Natural killer cell (primary cell): Measurements from ENCODE around the gene JPH4. TPM values are rescaled to one million over a fixed set of nuclear protein-coding genes. Genes with fewer than 3 reads are reported as not detected.

Experiments used
- ATAC-seq, 3 donors: fragments of 150-1000 bp in 2 of 3; fragments of 200-7000 bp in 1 of 3; cut with Tn5 transposase; 1 replicate in 1 of 3; 2 replicates in 2 of 3; pipeline ENCODE4 v1.10.0; 2021; ENCODE audit warnings: mild to moderate bottlenecking in 2 of 3, moderate library complexity in 2 of 3
- DNase-seq, 2 donors: peaks; one replicate each; pipeline versions ENCODE4 v3.0.0 to v3.0.0-alpha.2; 2013 to 2021; ENCODE audit warnings: mixed read lengths in 1 of 2
- H3K27ac ChIP-seq: one replicate; pipeline ENCODE4 v1.5.1; 2013; ENCODE audit warnings: mild to moderate bottlenecking, low read length
- H3K27me3 ChIP-seq: one replicate; pipeline ENCODE4 v1.6.1; 2013; ENCODE audit warnings: low read length; ENCODE audit not compliant: control insufficient read depth, insufficient read depth
- H3K36me3 ChIP-seq: one replicate; pipeline ENCODE4 v1.6.1; 2013; ENCODE audit warnings: low read length; ENCODE audit not compliant: control insufficient read depth, insufficient read depth
- H3K4me1 ChIP-seq: one replicate; pipeline ENCODE4 v1.6.1; 2013; ENCODE audit warnings: low read length; ENCODE audit not compliant: control insufficient read depth, insufficient read depth
- H3K4me3 ChIP-seq: one replicate; pipeline ENCODE4 v1.5.1; 2013; ENCODE audit warnings: low read length
- H3K9me3 ChIP-seq: one replicate; pipeline ENCODE4 v1.6.1; 2013; ENCODE audit warnings: low read length; ENCODE audit not compliant: control insufficient read depth, insufficient read depth
- H3K27ac Mint-ChIP-seq, 2 donors: one replicate each; pipeline ENCODE4 v1.8.0; 2022; ENCODE audit warnings: mild to moderate bottlenecking in 2 of 2, mixed read lengths in 2 of 2, moderate library complexity in 1 of 2
- H3K27me3 Mint-ChIP-seq, 2 donors: one replicate each; pipeline ENCODE4 v1.8.0; 2022; ENCODE audit warnings: low read depth in 2 of 2, mixed read lengths in 2 of 2
- H3K36me3 Mint-ChIP-seq: one replicate; pipeline ENCODE4 v1.8.0; 2022; ENCODE audit warnings: mixed read lengths
- H3K4me1 Mint-ChIP-seq, 2 donors: one replicate each; pipeline ENCODE4 v1.8.0; 2022; ENCODE audit warnings: mixed read lengths in 2 of 2
- H3K4me3 Mint-ChIP-seq: one replicate; pipeline ENCODE4 v1.8.0; 2022; ENCODE audit warnings: mild to moderate bottlenecking, moderate library complexity, mixed read lengths
- H3K9me3 Mint-ChIP-seq, 2 donors: one replicate each; pipeline ENCODE4 v1.8.0; 2022; ENCODE audit warnings: mixed read lengths in 2 of 2
- WGBS: methylation state at CpG from one replicate; pipeline ENCODE4 v1.1.7; 2013; ENCODE audit warnings: missing lambda C conversion rate; ENCODE audit not compliant: insufficient coverage; 5-methylcytosine and 5-hydroxymethylcytosine counted together
- intact Hi-C: fragments of 100-400 bp; cut with micrococcal nuclease; formaldehyde crosslinking; loops from one replicate; pipeline ENCODE4 v1.14.2; 2022
- total RNA-seq, 4 donors: library from RNA; stranded (reverse); fragments of 120-200 nt in 1 of 4; gene quantifications; one replicate each; pipeline versions ENCODE4 v1.2.3 to v1.2.4, GENCODE V29; 2013 to 2022
- TF ChIP-seq, protein P1 (sequence below): fragments of 200-600 bp; IDR thresholded peaks from one replicate; pipeline ENCODE4 v1.8.0; 2022; ENCODE audit warnings: antibody characterized with exemption

JPH4 gene
- total RNA-seq, 3 donors from 2014 or later (not counting 1 experiment from before 2014, with no cell fraction given): 0.25 TPM; not detected in 2

DNA sequence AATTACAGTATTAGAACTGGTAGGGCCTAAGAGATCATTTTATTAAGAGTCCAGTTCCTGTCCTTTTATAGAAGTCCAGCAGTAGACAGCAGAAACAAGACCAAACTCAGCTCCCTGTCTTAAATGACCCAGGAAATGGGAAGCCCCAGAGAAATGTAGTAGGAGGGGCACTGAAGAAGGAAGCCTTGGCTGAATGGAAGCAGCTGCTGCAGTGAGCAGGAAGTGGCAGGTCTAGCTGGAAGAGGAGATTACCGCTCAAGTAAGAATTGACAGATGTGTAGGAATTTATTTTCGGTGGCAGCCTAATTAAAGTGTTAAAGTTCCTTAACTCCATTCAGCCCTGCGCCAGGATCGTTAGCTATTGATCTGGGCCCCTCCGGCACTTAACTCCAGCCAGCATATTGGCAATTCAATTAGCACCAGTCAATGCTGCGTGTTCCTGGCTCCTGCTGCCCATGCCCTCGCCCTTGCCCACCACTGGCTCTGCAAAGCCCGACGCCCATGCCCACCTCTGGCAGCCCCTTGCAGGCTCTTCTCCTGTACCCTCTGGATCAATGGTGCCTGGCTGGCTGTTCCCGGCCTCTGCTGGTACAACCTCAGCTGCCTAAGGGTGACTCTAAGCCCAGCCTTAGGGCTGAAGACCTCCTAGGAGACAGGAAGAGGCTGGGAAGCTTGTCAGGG is 48.1 kb downstream of the JPH4 start:
- 64% methylated on average over 10 of the region's 10 CpGs for WGBS
- no peak overlapping the region for H3K27ac ChIP-seq

DNA sequence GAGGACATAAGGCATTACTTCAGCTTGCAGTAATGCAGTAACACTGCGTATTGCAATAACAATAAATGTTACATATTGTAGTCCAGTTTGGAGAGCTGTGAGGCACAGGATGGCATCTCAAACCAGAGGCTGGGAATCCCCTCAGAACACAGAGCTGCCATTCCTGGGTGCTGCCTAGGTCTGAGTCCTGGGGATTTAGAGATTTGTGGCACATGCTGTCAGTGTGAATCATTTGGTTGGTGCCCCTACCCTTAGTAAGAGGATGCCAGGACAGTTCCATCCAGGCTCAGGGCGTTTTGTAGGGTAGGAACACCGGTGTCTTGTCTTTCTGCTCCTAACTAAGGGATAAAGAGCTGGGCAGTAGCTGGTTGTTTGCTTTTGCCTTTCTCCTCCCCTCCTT is 49.6 kb downstream of the JPH4 start:
- H3K36me3 Mint-ChIP-seq: no peaks in the 10 kb centered on the region
- H3K4me3 Mint-ChIP-seq: no peak overlapping the region
- H3K36me3 ChIP-seq: no peaks in the 10 kb centered on the region
- peak overlapping the region in 1 of 2 donors; percentile 64 for H3K27ac Mint-ChIP-seq
- H3K27ac ChIP-seq: no peak overlapping the region
- intact Hi-C loops: no loop called here
- no peaks in the 10 kb centered on the region for H3K9me3 ChIP-seq
- WGBS: 83% methylated on average over 2 of the region's 3 CpGs
- no peaks in the 10 kb centered on the region for H3K27me3 ChIP-seq
- TF ChIP-seq, protein P1, sequence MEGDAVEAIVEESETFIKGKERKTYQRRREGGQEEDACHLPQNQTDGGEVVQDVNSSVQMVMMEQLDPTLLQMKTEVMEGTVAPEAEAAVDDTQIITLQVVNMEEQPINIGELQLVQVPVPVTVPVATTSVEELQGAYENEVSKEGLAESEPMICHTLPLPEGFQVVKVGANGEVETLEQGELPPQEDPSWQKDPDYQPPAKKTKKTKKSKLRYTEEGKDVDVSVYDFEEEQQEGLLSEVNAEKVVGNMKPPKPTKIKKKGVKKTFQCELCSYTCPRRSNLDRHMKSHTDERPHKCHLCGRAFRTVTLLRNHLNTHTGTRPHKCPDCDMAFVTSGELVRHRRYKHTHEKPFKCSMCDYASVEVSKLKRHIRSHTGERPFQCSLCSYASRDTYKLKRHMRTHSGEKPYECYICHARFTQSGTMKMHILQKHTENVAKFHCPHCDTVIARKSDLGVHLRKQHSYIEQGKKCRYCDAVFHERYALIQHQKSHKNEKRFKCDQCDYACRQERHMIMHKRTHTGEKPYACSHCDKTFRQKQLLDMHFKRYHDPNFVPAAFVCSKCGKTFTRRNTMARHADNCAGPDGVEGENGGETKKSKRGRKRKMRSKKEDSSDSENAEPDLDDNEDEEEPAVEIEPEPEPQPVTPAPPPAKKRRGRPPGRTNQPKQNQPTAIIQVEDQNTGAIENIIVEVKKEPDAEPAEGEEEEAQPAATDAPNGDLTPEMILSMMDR: no peak
- H3K4me1 Mint-ChIP-seq: no peaks in the 10 kb centered on the region
- peaks cover 0 to 2% of the 10 kb centered on the region in 2 donors for H3K27me3 Mint-ChIP-seq
- ATAC-seq (no peak), DNase-seq (no peak)
- no peaks in the 10 kb centered on the region for H3K9me3 Mint-ChIP-seq
- H3K4me1 ChIP-seq: no peaks in the 10 kb centered on the region
- H3K4me3 ChIP-seq: no peak overlapping the region

More for the DNA sequence above, 48.1 kb downstream of the JPH4 start:
- peak overlapping the region in 1 of 2 donors; percentile 44 for H3K27ac Mint-ChIP-seq
- H3K4me1 Mint-ChIP-seq: no peaks in the 10 kb centered on the region
- no peaks in the 10 kb centered on the region for H3K36me3 Mint-ChIP-seq
- Histone ChIP-seq H3K4me3 (no peak overlapping the region), H3K36me3 (no peaks in the 10 kb centered on the region), H3K27me3 (no peaks in the 10 kb centered on the region), H3K4me1 (no peaks in the 10 kb centered on the region), H3K9me3 (no peaks in the 10 kb centered on the region)
- H3K4me3 Mint-ChIP-seq: no peak overlapping the region
- DNase-seq (no peak), ATAC-seq (no peak)
- TF ChIP-seq, protein P1: no peak
- intact Hi-C loops: no loop called here
- no peaks in the 10 kb centered on the region for H3K9me3 Mint-ChIP-seq
- peaks cover 0 to 2% of the 10 kb centered on the region in 2 donors for H3K27me3 Mint-ChIP-seq

DNA sequence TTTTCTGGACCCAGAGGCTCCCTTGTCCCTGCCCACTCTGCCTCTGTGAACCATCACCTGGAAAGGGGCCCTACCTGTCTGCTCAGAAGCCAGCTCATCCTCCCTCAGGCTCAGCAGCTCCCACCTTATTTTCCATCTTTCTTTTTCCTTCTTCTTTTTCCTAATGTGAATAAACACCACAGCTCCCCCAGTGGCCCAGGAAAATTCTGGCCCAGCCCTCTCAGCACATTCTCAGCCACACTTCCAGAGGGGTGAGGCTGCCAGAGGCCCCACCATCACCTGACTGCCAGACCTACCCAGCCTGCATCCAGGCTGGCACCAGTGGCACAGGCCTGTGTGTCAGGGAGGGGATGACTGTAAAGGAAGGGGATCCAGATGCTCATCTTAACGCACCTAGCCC is 50.0 kb downstream of the JPH4 start:
- no peak overlapping the region for H3K4me3 ChIP-seq
- DNase-seq: no peak
- no peaks in the 10 kb centered on the region for H3K4me1 ChIP-seq
- H3K27ac ChIP-seq: no peak overlapping the region
- no peak for ATAC-seq
- peaks cover 0 to 2% of the 10 kb centered on the region in 2 donors for H3K27me3 Mint-ChIP-seq
- H3K36me3 Mint-ChIP-seq: no peaks in the 10 kb centered on the region
- no peaks in the 10 kb centered on the region for H3K4me1 Mint-ChIP-seq
- no peaks in the 10 kb centered on the region for H3K27me3 ChIP-seq
- intact Hi-C loops: no loop called here
- no peaks in the 10 kb centered on the region for H3K9me3 Mint-ChIP-seq
- peak overlapping the region in 1 of 2 donors; percentile 64 for H3K27ac Mint-ChIP-seq
- no peak overlapping the region for H3K4me3 Mint-ChIP-seq
- no peaks in the 10 kb centered on the region for H3K9me3 ChIP-seq
- 68% methylated on average over 1 of the region's 1 CpG for WGBS
- TF ChIP-seq, protein P1: no peak
- no peaks in the 10 kb centered on the region for H3K36me3 ChIP-seq

DNA sequence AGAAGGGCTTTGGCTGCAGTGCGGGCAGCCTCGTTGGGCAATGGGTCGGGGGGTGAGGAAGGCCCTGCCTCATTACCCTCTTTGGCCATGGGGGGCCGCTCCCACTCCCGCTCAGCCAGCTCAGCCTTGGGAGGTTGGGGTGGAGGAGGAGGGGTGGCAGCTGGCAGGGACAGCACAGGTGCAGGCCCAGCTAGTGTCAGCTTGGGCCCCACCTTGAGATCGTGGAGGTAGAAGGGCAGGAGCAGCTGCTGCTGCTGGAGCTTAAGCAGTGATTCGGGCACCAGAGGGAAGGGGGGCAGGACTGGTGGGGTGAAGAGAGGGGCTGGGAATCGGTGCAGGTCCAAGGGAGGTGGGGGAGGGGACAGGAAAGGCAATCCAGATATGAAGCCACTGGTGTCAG is 53.0 kb downstream of the JPH4 start:
- ATAC-seq: no peak
- intact Hi-C loops: no loop called here
- Mint-ChIP-seq H3K9me3 (no peaks in the 10 kb centered on the region), H3K27me3 (peaks cover 0 to 2% of the 10 kb centered on the region in 2 donors), H3K4me3 (no peak overlapping the region), H3K36me3 (no peaks in the 10 kb centered on the region), H3K4me1 (no peaks in the 10 kb centered on the region), H3K27ac (no peak overlapping the region)
- H3K36me3 ChIP-seq: no peaks in the 10 kb centered on the region
- H3K27ac ChIP-seq: no peak overlapping the region
- no peaks in the 10 kb centered on the region for H3K27me3 ChIP-seq
- 91% methylated on average over 8 of the region's 8 CpGs for WGBS
- TF ChIP-seq, protein P1: no peak
- H3K9me3 ChIP-seq: no peaks in the 10 kb centered on the region
- H3K4me1 ChIP-seq: no peaks in the 10 kb centered on the region
- DNase-seq: no peak
- H3K4me3 ChIP-seq: no peak overlapping the region
